Right renal cortex interstitium (tissue), 3 donors: ENCODE results near the gene PRR7. TPM values are rescaled to one million over a fixed set of nuclear protein-coding genes. Genes with fewer than 3 reads are reported as not detected.

Experiments
- DNase-seq, 3 donors: peaks; one replicate each; pipeline ENCODE4 v3.0.0-alpha.2; 2013; ENCODE audit warnings: low read depth in 3 of 3, low spot score in 2 of 3
- polyA plus RNA-seq, 3 donors: library from polyadenylated mRNA; unstranded; fragments of 120-200 nt; gene quantifications; one replicate each; pipeline ENCODE4 v1.2.1, GENCODE V29; 2013; ENCODE audit not compliant: insufficient read length in 3 of 3

The PRR7 gene
- polyA plus RNA-seq, 3 donors: 0.95 to 1.1 (median 0.97) TPM

DNA sequence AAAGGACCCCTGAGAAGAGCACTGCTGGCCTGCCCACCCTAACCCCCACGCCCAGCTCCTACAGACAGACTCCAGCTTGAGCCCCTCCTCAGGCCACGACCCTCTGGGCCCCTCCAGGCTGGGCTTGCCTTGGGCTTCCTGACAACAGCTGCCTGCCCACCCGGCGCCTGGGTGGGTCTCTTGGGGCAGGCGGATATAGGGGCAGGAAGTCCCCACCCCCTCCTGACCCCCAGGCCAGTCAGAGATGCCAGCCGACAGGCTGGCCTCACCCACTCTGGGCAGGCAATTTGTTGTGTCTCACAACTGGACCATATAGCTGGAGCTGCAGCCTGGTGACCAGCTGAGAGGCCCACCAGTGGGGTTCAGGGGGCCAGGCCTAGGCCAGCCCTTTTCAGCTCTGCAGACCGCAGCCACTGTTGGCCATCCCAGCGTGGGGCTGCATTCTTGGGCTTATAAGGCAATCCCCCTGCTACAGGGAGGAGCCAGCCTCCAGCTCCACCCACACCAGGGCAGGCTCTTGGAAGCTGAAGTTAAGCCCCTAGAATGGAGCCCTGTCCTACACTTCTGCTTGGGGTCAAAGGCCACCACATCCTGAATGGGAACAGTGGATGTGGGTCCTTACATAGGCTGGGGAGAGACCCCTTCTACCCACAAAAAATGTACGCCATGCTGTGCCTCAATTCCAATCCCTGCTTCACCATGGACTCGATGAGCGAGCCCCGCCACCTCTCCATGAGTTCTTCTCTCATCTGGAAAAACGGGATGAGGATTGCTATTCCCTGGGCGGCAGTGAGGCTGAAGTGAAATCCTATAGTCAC lies 48.8 kb downstream of the PRR7 start:
- no peak for DNase-seq

DNA sequence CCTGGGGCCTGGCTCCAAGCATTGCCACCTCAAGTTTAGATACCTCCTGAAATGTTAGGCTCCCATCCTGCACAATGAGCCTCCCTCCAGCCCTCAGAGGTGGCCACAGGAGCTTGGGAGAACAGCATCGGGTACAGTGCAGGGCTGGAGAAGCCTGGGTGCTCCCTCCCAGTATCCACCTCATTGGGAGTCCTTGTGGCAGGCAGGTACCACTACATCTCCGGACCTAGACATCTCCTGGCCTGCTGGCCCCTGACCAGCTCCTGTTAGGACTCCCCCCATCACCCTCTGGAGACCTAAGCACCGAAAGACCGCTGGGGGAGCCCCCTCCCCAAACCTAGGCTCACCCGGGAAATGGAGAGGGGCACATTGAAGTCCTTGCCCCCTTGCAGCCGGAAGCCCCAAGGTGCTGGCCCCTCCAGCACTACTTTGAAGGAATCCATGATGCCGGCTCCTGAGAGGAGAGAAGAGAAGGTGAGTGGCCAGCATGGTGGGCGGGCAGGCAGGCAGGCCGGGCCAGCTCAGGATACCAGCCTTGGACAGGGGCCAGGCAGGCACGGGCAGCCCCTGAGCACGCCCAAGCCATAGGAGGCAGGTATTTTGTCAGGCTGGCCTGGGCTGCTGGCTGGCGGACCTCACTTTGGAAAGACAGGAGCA lies 49.6 kb downstream of the PRR7 start:
- no peak for DNase-seq

GRCh38 chr5:177496727-177497291 lies 50.2 kb downstream of the PRR7 start:
- DNase-seq: no peak

DNA sequence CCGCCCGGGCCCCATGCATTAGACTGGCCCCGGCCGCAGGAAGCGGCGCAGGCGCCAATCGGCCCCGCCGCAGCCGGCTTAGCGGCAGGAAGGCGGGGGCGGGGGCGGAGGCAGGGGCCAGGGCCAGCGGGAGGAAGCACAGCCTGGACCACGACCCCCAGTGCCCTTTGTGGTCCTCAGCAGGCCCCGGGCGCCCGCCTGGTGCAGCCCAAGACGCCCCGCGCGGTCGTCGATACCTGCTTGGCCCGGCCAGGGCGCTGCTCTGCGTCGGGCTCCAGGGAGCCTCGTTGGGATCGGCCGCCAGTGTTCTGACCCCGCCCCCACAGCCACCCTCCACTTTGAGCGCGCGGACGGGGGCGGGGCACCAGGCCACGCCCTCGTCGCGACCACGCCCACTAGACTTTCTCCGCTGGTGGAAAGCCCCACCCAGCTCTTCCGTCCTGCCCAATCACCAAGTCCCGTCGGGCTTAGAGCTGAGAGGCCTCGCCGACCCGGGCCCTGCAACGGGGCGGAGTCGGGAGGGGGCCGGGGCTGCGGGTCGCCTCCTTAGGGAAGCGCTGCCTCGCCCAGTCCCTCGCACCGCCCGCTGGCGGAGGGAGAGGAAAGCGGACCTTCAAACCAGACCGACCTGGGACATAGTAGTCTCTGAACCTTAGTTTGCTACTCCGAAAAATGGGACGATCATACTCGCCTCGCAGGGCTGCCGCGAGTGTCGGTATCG lies 50.8 kb downstream of the PRR7 start, which contains the start of gene PDLIM7:
Gene PDLIM7 (minus strand): TSS at position 313 of the 721 bp plus-strand sequence. CDS start 1,092 bp downstream, outside the sequence.
- peak; percentile 92 to 94 (median 93) for DNase-seq

DNA sequence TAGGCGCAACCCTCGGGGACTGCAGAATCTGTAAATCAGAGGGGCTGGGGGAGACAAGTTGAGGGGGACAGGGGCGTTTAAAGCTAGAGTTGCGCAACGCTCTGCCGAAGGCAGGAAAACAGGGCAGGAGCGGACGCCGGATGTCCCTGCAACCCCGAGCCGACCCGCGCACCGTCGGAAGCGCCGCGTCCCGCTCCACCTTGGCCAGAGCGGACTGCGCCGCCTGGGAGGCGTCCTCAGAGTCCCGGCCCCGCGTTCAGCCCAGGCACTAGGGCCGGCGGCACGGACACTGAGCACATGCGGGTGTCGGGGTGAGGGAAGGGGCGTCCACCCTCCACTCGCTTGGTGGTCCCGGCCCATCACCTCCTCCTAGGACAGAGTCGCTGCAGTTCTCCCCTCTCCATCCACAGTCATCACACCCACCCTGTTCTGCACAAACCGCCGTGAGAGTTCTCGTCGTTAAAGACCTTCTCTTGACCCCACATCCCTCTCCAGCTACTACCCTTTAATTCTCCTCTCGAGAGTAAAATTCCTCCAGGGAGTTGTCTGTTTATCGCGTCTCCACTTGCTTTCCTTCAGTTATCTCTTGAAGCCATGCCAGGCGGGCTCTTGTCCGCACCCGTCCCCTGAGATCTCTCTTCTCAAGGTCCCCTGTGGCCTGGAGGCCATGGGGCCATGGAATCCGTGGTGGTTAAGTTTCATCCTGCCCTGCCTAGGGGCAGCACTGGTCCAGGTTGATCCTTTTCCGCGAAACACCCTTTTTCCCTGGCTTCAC lies 51.6 kb downstream of the PRR7 start:
- no peak for DNase-seq

GRCh38 chr5:177499842-177500241 lies 53.2 kb downstream of the PRR7 start:
- no peak for DNase-seq

GRCh38 chr5:177500685-177501522 lies 54.3 kb downstream of the PRR7 start:
- peak in 1 of 3 donors; percentile 77 for DNase-seq

DNA sequence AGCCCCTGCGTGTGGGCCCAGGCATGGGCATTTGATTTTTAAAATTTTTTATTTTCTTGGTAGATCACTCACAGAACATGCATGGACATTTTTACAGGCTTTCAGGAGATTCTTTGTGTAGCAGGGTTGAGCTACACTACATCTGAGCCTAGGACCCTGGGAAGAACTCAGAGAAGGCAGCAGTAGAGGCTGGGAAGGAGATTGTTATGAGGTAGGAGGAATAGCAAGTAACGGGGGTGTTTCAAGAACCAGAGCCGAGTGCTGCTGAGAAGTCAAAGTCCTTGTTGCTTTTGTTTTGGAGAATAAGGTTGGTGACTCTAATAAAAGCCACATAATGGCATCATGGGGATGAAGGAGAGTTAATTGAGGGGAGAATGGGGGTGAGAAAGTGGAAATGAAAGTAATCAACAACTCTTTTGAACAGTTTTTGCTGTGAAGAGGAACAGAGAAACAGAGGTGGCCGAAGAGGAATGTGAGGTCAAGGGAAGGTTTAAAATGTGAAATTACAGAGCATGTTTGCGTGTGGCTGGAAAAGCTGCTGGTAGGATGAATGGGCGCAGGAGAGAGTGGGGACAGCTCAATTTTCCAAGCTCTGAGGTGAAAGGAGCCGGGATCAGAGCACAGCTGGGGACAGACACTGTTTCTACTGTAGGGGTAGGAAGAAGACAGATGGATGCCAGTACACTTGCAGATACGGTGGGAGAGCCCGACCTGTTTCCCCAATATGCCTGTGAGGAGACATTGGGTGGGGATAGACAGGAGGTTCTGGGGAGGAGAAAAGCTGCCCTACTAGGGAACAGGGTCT lies 55.5 kb downstream of the PRR7 start:
- DNase-seq: no peak

- no peak for DNase-seq
Observed at GRCh38 chr5:177502886-177503285, 56.3 kb downstream of the PRR7 start.

- no peak for DNase-seq
Observed at GRCh38 chr5:177503351-177504085, 56.9 kb downstream of the PRR7 start.

DNA sequence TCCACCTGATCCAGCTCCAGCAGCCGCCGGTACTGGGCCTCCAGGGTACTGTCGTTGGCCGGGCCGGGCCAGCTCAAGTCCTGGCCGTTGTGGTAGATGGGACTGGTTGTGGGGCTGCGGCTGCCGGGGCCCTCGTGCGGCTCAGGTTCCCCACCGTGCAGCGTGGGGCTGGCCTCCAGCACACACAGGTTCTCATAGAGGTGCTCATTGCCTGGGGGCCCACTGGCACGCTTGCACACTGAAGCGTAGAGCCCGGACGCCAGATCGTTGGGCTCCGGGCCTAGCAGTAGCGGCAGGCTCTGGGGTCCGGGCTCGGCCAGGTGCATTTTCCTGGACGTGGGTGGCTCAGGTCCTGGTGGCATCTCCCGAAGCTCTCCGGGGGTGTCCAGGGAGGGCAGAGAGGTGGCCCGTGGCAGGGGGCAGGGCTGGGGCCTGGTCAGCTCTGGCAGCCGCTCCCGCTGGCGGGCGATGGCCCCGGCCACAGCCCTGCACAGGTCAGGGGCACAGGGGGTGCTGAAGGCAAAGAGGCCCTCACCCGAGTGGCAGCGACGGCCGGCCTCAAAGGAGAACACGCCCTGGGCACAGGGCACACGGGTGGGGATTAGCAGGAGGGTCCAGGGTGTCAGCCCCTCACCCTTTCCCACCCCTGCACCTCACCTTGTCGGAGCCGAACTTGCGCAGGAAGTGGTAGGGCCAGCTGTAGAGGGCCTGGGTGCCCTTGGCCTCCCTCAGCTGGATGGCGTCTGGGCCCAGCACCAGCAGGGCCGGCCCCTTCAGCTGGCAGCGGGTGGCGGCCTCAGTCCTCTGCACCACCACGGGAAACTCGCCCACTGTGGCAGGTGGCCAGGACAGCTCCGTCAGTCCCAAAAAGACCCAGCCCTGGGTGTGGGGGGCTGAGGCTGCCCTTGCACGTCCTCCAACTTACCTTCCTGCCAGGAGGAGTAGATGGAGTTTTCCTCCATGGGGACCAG lies 57.8 kb downstream of the PRR7 start:
- DNase-seq: no peak

GRCh38 chr5:177505075-177505474 lies 58.5 kb downstream of the PRR7 start:
- DNase-seq: no peak

Other genes starting within 250 kb of the PRR7 start
- gene RAB24, start 143.1 kb upstream of the PRR7 start, polyA plus RNA-seq: 10 to 100 TPM; 22.9 to 30.9 (median 25.7) TPM
- 100 to 1,000 TPM; 105 to 139 (median 112) TPM for gene PRELID1, start 143.0 kb upstream of the PRR7 start, polyA plus RNA-seq
- gene MXD3, start 134.9 kb upstream of the PRR7 start, polyA plus RNA-seq: 10 to 100 TPM in 2 of 3 donors, 1 to 10 TPM in 1; 9.8 to 11.4 (median 10.5) TPM
- gene LMAN2, start 95.1 kb upstream of the PRR7 start, polyA plus RNA-seq: 100 to 1,000 TPM; 128 to 136 (median 131) TPM
- 10 to 100 TPM; 10.5 to 15.8 (median 11.8) TPM for gene RGS14, start 88.9 kb upstream of the PRR7 start, polyA plus RNA-seq
- gene SLC34A1, start 62.4 kb upstream of the PRR7 start, polyA plus RNA-seq: 100 to 1,000 TPM; 118 to 190 (median 157) TPM
- under 1 TPM; 0.47 to 0.72 (median 0.67) TPM for gene PFN3, start 46.2 kb upstream of the PRR7 start, polyA plus RNA-seq
- gene F12, start 37.2 kb upstream of the PRR7 start, polyA plus RNA-seq: 1 to 10 TPM; 3.5 to 6.4 (median 4.6) TPM
- gene GRK6, start 20.1 kb upstream of the PRR7 start, polyA plus RNA-seq: 10 to 100 TPM; 20.3 to 26.2 (median 23.3) TPM
- 100 to 1,000 TPM; 171 to 177 (median 175) TPM for gene DBN1, start 26.8 kb downstream of the PRR7 start, polyA plus RNA-seq
- gene PDLIM7, start 50.8 kb downstream of the PRR7 start, polyA plus RNA-seq: 10 to 100 TPM; 62.4 to 72.7 (median 69.0) TPM
- gene DOK3, start 63.0 kb downstream of the PRR7 start, polyA plus RNA-seq: 1 to 10 TPM; 3.3 to 4.3 (median 3.8) TPM
- gene DDX41, start 70.1 kb downstream of the PRR7 start, polyA plus RNA-seq: 100 to 1,000 TPM in 1 of 3 donors, 10 to 100 TPM in 2; 93.0 to 105 (median 96.6) TPM
- 10 to 100 TPM; 60.9 to 65.2 (median 61.1) TPM for gene FAM193B, start 107.7 kb downstream of the PRR7 start, polyA plus RNA-seq
- 100 to 1,000 TPM; 150 to 186 (median 177) TPM for gene TMED9, start 145.4 kb downstream of the PRR7 start, polyA plus RNA-seq
- gene B4GALT7, start 153.3 kb downstream of the PRR7 start, polyA plus RNA-seq: 10 to 100 TPM; 19.3 to 20.4 (median 20.3) TPM